T-helper 2 cell treated with Interferon-gamma antibody and Interleukin-4, amounts not matched to agents 5 μg/mL and 100 μg/mL, for 36 hours (primary cell): ENCODE results near the gene GNAT1.

Experiments
- DNase-seq: peaks from one replicate; pipeline ENCODE4 v3.0.0; 2021; ENCODE audit warnings: low spot score
- H3K27ac Mint-ChIP-seq: one replicate; pipeline ENCODE4 v1.8.0; 2021; ENCODE audit warnings: mild to moderate bottlenecking, mixed read lengths
- H3K27me3 Mint-ChIP-seq: one replicate; pipeline ENCODE4 v1.8.0; 2021; ENCODE audit warnings: low read depth, mixed read lengths
- H3K36me3 Mint-ChIP-seq: one replicate; pipeline ENCODE4 v1.8.0; 2021; ENCODE audit warnings: low read depth, mixed read lengths
- H3K4me1 Mint-ChIP-seq: one replicate; pipeline ENCODE4 v1.8.0; 2021; ENCODE audit warnings: low read depth, mixed read lengths
- H3K4me3 Mint-ChIP-seq: one replicate; pipeline ENCODE4 v1.8.0; 2022; ENCODE audit warnings: mild to moderate bottlenecking, moderate library complexity, mixed read lengths
- H3K9me3 Mint-ChIP-seq: one replicate; pipeline ENCODE4 v1.8.0; 2021; ENCODE audit warnings: mixed read lengths

GNAT1 gene

GRCh38 chr3:50190936-50191660, at the start of gene GNAT1:
Gene GNAT1, plus strand, starts transcription at chr3:50191610. Its CDS starts 116 bp downstream, at chr3:50191726.
- no peak within 1 kb of the TSS for H3K4me3 Mint-ChIP-seq
- peaks cover 11% of the 10 kb centered on the region for H3K27me3 Mint-ChIP-seq
- H3K9me3 Mint-ChIP-seq: no peaks in the 10 kb centered on the region
- DNase-seq: no peak
- H3K27ac Mint-ChIP-seq: no peak within 1 kb of the TSS
- peaks cover 7% of the 10 kb centered on the region for H3K4me1 Mint-ChIP-seq
- H3K36me3 Mint-ChIP-seq: no peaks in the 10 kb centered on the region

- no peaks in the 10 kb centered on the region for H3K9me3 Mint-ChIP-seq
- H3K27me3 Mint-ChIP-seq: no peaks in the 10 kb centered on the region
- no peaks in the 10 kb centered on the region for H3K36me3 Mint-ChIP-seq
- H3K4me1 Mint-ChIP-seq: no peaks in the 10 kb centered on the region
- DNase-seq: no peak
- H3K27ac Mint-ChIP-seq: no peak overlapping the region
- H3K4me3 Mint-ChIP-seq: no peak overlapping the region
These were observed 45.0 kb upstream of the GNAT1 start for GRCh38 chr3:50146316-50146901.

DNA sequence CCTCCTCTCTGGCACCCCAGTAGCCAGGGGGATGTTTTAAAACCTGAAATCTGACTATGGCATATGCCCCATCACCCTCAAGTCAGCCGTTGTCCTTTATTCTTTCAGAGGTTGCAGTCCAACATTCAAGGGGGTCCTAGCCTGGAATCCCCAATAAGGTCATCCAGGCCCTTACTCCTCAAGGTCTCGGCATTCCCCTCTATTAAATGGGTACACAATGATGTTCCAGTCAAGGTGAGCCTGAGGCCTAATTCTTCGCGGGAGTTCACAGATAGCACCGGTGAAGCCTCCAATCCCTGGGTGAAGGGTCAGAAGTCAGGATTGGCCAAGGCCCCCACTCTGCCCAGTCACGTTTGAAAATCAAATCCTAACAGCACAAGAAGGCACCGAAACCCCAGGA, 44.4 kb upstream of the GNAT1 start:
- H3K27ac Mint-ChIP-seq: no peak overlapping the region
- no peaks in the 10 kb centered on the region for H3K4me1 Mint-ChIP-seq
- H3K27me3 Mint-ChIP-seq: no peaks in the 10 kb centered on the region
- no peak for DNase-seq
- H3K4me3 Mint-ChIP-seq: no peak overlapping the region
- H3K36me3 Mint-ChIP-seq: no peaks in the 10 kb centered on the region
- H3K9me3 Mint-ChIP-seq: no peaks in the 10 kb centered on the region

- H3K4me1 Mint-ChIP-seq: no peaks in the 10 kb centered on the region
- no peaks in the 10 kb centered on the region for H3K9me3 Mint-ChIP-seq
- no peak overlapping the region for H3K4me3 Mint-ChIP-seq
- H3K27me3 Mint-ChIP-seq: no peaks in the 10 kb centered on the region
- no peaks in the 10 kb centered on the region for H3K36me3 Mint-ChIP-seq
- no peak overlapping the region for H3K27ac Mint-ChIP-seq
- DNase-seq: no peak
These were observed 44.0 kb upstream of the GNAT1 start for GRCh38 chr3:50147447-50147846.

DNA sequence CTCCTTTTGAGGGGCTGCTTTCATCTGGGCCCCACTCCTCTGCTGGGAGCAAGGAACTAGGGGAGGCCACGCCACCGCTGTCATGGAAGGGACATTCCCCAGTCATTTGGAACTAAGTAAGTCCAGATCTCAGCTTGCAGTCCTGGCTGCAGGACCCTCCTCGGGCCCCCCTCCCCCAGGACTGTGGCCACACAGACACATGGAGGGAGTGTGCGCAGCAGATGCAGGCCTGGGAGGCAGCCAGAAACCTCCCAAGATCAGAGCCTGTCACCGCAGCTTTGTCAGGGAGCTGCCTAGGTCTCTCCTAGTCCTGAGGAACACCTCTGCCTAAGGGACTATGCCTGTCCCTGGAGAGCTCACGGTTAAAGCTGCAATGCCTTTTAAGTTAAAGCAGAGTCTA, 43.5 kb upstream of the GNAT1 start:
- no peaks in the 10 kb centered on the region for H3K9me3 Mint-ChIP-seq
- no peaks in the 10 kb centered on the region for H3K4me1 Mint-ChIP-seq
- H3K4me3 Mint-ChIP-seq: no peak overlapping the region
- H3K27ac Mint-ChIP-seq: no peak overlapping the region
- H3K36me3 Mint-ChIP-seq: no peaks in the 10 kb centered on the region
- H3K27me3 Mint-ChIP-seq: peaks cover 2% of the 10 kb centered on the region
- no peak for DNase-seq

DNA sequence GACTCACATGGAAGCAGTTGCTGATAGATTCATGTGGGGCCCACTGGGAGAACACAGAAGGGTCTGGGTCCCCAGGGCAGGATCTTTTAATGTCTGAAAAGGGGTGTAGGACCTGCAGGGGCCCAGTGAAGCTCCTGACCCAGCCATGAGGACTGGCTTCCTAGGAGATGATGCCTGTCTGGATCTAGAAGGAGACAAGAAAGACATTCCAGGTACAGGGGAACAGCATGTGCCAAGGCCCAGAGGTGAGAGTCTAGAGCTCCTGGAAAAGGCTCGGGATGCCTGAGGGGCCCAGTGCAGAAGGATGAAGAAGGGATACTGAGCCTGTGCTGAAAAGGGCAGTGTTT, 41.0 kb upstream of the GNAT1 start:
- no peaks in the 10 kb centered on the region for H3K9me3 Mint-ChIP-seq
- H3K4me1 Mint-ChIP-seq: peaks cover 3% of the 10 kb centered on the region
- peaks cover 16% of the 10 kb centered on the region for H3K27me3 Mint-ChIP-seq
- H3K27ac Mint-ChIP-seq: no peak overlapping the region
- no peak overlapping the region for H3K4me3 Mint-ChIP-seq
- DNase-seq: no peak
- no peaks in the 10 kb centered on the region for H3K36me3 Mint-ChIP-seq

- H3K4me3 Mint-ChIP-seq: no peak overlapping the region
- peaks cover 22% of the 10 kb centered on the region for H3K27me3 Mint-ChIP-seq
- peaks cover 5% of the 10 kb centered on the region for H3K4me1 Mint-ChIP-seq
- H3K36me3 Mint-ChIP-seq: no peaks in the 10 kb centered on the region
- no peak for DNase-seq
- H3K9me3 Mint-ChIP-seq: no peaks in the 10 kb centered on the region
- no peak overlapping the region for H3K27ac Mint-ChIP-seq
These were observed 40.3 kb upstream of the GNAT1 start for GRCh38 chr3:50150863-50151686.

DNA sequence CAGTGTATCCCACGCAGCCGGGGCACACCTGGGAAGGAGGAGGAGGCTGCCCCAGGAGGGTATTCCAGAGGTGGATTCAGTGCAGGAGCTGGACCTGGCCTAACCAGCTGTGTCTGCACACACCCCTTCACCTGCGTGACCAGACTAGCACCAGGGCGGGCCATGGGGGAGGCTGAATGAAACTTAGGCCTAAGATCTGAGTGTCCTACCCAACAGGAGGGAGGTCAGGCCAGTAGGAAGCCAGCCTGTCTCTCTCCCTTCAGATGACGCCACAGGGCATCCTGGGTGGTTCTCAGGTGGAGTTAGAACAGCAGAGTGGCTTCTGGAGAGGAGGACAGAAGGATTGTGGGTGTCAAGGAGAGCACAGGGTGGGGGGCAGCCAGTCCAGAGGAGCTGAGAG, 39.7 kb upstream of the GNAT1 start:
- no peak for DNase-seq
- Mint-ChIP-seq H3K4me1 (peaks cover 5% of the 10 kb centered on the region), H3K27me3 (peaks cover 27% of the 10 kb centered on the region), H3K9me3 (no peaks in the 10 kb centered on the region), H3K4me3 (no peak overlapping the region), H3K27ac (no peak overlapping the region), H3K36me3 (no peaks in the 10 kb centered on the region)

- Mint-ChIP-seq H3K27ac (no peak overlapping the region), H3K36me3 (no peaks in the 10 kb centered on the region), H3K9me3 (no peaks in the 10 kb centered on the region), H3K27me3 (peaks cover 35% of the 10 kb centered on the region), H3K4me1 (peaks cover 5% of the 10 kb centered on the region), H3K4me3 (peak overlapping the region; percentile 68)
- DNase-seq: no peak
These were observed 37.5 kb upstream of the GNAT1 start for GRCh38 chr3:50153782-50154475.

DNA sequence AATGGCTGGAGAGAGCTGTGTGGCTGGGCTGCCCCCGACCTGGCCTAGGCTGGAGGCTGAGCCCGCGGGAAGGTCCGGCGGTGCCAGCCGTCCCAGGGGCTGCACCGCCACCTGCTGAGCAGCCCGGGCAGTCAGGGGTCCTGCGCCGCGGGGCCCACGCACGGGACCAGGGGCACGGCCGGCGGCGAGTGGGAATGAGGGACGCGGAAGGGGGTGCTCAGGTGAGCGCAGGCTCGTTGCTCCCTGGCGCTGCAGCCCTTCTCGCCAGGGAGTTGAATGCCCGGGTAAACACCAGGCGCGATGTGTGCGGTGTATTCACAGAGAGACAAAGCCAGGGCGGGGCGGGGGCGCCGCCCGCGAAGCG, 37.0 kb upstream of the GNAT1 start:
- Mint-ChIP-seq H3K36me3 (no peaks in the 10 kb centered on the region), H3K27me3 (peaks cover 35% of the 10 kb centered on the region), H3K9me3 (no peaks in the 10 kb centered on the region), H3K4me1 (peaks cover 5% of the 10 kb centered on the region), H3K27ac (no peak overlapping the region), H3K4me3 (peak overlapping the region; percentile 68)
- DNase-seq: no peak

DNA sequence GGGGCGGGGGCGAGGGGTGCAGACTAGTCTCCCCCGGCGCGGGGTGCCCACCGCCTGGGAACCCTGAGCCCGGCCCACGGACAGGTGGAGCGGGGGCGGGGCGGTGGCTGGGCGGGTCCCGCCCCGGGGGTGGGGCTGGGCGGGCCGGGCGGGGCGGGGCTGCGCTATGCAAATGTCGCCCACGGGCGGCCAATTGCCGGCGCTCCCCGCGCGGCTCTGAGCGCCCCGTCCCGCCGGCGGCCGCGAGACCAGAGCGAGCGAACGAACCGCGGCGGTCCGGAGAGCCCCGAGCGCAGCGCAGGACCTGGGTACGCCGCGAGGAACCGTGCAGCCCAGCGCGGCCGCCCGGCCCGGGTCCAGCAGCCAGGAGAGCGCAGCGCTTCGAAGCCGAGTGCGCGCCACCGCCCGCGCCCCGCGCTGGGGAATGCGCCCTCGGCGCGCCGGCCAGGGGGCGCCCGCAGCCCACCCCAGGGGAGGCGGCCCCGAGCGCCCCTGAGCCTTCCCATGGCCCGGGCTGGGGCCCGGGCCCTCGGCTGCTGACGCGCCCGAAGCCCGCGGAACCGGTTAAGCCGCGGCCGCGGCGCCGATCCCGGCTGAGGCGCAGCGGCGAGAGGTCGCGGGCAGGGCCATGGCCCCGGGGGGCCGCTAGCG, 36.4 kb upstream of the GNAT1 start, which contains the start of gene SEMA3F:
TSS of gene SEMA3F (plus strand) at position 485 of the 651 bp plus-strand sequence. CDS start 4,299 bp downstream, outside the sequence.
- Mint-ChIP-seq H3K9me3 (no peaks in the 10 kb centered on the region), H3K27ac (no peak within 1 kb of the TSS), H3K36me3 (no peaks in the 10 kb centered on the region), H3K27me3 (peaks cover 35% of the 10 kb centered on the region), H3K4me3 (peak within 1 kb of the TSS; percentile 74), H3K4me1 (peaks cover 5% of the 10 kb centered on the region)
- DNase-seq: peak; percentile 70

GRCh38 chr3:50155491-50155878, 35.9 kb upstream of the GNAT1 start:
- H3K27ac Mint-ChIP-seq: no peak overlapping the region
- DNase-seq: no peak
- no peaks in the 10 kb centered on the region for H3K36me3 Mint-ChIP-seq
- H3K9me3 Mint-ChIP-seq: no peaks in the 10 kb centered on the region
- H3K4me3 Mint-ChIP-seq: peak overlapping the region; percentile 74
- H3K27me3 Mint-ChIP-seq: peaks cover 35% of the 10 kb centered on the region
- H3K4me1 Mint-ChIP-seq: peaks cover 5% of the 10 kb centered on the region

- Mint-ChIP-seq H3K4me3 (peak overlapping the region; percentile 74), H3K4me1 (peaks cover 5% of the 10 kb centered on the region), H3K27ac (no peak overlapping the region), H3K27me3 (peaks cover 35% of the 10 kb centered on the region), H3K36me3 (no peaks in the 10 kb centered on the region), H3K9me3 (no peaks in the 10 kb centered on the region)
- DNase-seq: no peak
These were observed 35.5 kb upstream of the GNAT1 start for GRCh38 chr3:50155891-50156290.
